ENCODE measurements around the gene TESMIN. TPM values are rescaled to one million over a fixed set of nuclear protein-coding genes. Genes with fewer than 3 reads are reported as not detected.
A peak's percentile ranks its signal among the peaks of the same experiment; 100 is the strongest.

Gene TESMIN
- total and polyA plus RNA-seq, 2 of the 4 experiments (the other 2 are of a cell fraction), result 0.90 to 2.2 TPM

DNA sequence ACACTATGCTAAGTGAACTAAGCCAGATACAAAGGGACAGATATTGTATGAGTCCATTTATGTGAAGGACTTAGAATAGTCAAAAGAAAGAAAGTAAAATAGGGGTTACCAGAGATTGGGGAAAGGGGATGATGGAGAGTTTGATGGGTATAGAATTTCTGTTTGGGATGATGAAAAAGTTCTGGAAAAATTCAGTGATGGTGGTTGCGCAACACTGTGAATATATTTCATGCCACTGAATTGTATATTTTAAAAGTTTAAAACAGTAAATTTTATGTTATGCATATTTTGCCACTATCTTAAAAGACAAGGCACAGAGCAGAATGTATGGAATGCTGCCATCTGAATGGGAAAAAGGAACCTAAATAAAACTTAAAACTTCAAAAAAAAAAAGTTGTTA lies 29.2 kb downstream of the TESMIN start:
- H3K14ac ChIP-seq (replicated peaks; ENCODE audit: low read depth, low read length), result no peak overlapping the region
- H3K36me3 ChIP-seq (ENCODE audit: control insufficient read depth, insufficient read depth, low read length), result no peaks in the 10 kb centered on the region
- no peaks in the 10 kb centered on the region for H4K20me1 ChIP-seq (ENCODE audit: insufficient read depth, low read length)
- H4K91ac ChIP-seq (ENCODE audit: insufficient read depth, low read depth, low read length), result no peak overlapping the region
- ChIA-PET CTCF (no interaction called here), POLR2A (ENCODE audit: unreplicated experiment) (no interaction called here)
- H2BK120ac ChIP-seq (ENCODE audit: low read depth, low read length), result no peak overlapping the region
- H4K5ac ChIP-seq (ENCODE audit: low read depth, low read length), result no peak overlapping the region
- H3K9me3 ChIP-seq (ENCODE audit: control insufficient read depth, insufficient read depth, low read length), result peaks cover 9% of the 10 kb centered on the region
- no peak for ATAC-seq (ENCODE audit: low read depth)
- H2AK9ac ChIP-seq (replicated peaks; ENCODE audit: low read depth, low read length, poor library complexity), result no peak overlapping the region
- DNase-seq, result no peak
- no peak overlapping the region for H3K56ac ChIP-seq (ENCODE audit: extremely low read depth, insufficient read depth, low read length)
- no peak overlapping the region for H3K18ac ChIP-seq (ENCODE audit: low read depth, low read length)
- no peak overlapping the region for H3K4me3 ChIP-seq (ENCODE audit: insufficient read depth, low read depth, low read length)
- H3K4me2 ChIP-seq (ENCODE audit: low read depth, low read length), result no peak overlapping the region
- TF ChIP-seq MAFK (IDR thresholded peaks at IDR 0.05; ENCODE audit: low read depth, low read length) (no peak), FOS (IDR thresholded peaks at IDR 0.05; ENCODE audit: low read depth, low read length) (no peak), CEBPB (IDR thresholded peaks at IDR 0.05; ENCODE audit: low read depth, low read length) (peak; percentile 93), BHLHE40 (IDR thresholded peaks at IDR 0.05; ENCODE audit: low read depth, low read length) (no peak), CHD1 (IDR thresholded peaks at IDR 0.05; ENCODE audit: low read depth, low read length) (no peak)
- dilution Hi-C loops (cut with HindIII; ENCODE audit: low sequenced_read_pairs, unreplicated experiment), result no loop called here
- no peak overlapping the region for H2BK15ac ChIP-seq (ENCODE audit: low read depth, low read length)
- intact Hi-C loops (cut with micrococcal nuclease), result loop anchor here (10.0 kb wide), 1 partner anchor 107 kb away; no protein-coding TSS in a partner anchor
- no peak overlapping the region for H2BK5ac ChIP-seq (ENCODE audit: low read depth, low read length, poor library complexity, severe bottlenecking)
- H3K4ac ChIP-seq (ENCODE audit: low read depth, low read length), result no peak overlapping the region
- peaks cover 28% of the 10 kb centered on the region for H3K27me3 ChIP-seq (ENCODE audit: control insufficient read depth, insufficient read depth, low read length)
- in situ Hi-C loops (cut with MboI; ENCODE audit: low sequenced_read_pairs), result no loop called here
- H3K4me1 ChIP-seq (ENCODE audit: control insufficient read depth, insufficient read depth, low read length), result no peaks in the 10 kb centered on the region
- H3K9me1 ChIP-seq (ENCODE audit: insufficient read depth, low read length), result 0 out of 2 replicates have a peak, but pooled peaks cover 3% of the 10 kb centered on the region
- H3K27ac ChIP-seq (ENCODE audit: insufficient read depth, low read length), result no peak overlapping the region
- H2BK20ac ChIP-seq (ENCODE audit: low read depth, low read length), result no peak overlapping the region
- no peak overlapping the region for H4K8ac ChIP-seq (ENCODE audit: low read depth in 2 of 2, low read length in 2 of 2)
- no peak overlapping the region for H3K9ac ChIP-seq (ENCODE audit: low read depth, low read length)
- H3K23ac ChIP-seq (ENCODE audit: low read depth, low read length), result no peak overlapping the region
- no CpG with 5 or more reads among the region's 1 CpG for WGBS, 2 experiments (ENCODE audit: extremely low coverage in 2 of 2, insufficient read length in 1 of 2)
- H2AK5ac ChIP-seq (ENCODE audit: low read depth, low read length), result no peak overlapping the region
- no peak overlapping the region for H2AFZ ChIP-seq (replicated peaks; ENCODE audit: low read length, poor library complexity)
- no TSS peak for BruUV-seq (replicated peaks)
- H3K79me1 ChIP-seq (ENCODE audit: low read depth in 1 of 2, low read length in 2 of 2), result no peaks in the 10 kb centered on the region

Data from IMR-90 (cell line).